ENCODE results near the gene TMCO4.

TMCO4 gene

GRCh38 chr1:19688041-19688842 is 111.5 kb downstream of the TMCO4 start:
- no peaks in the 10 kb centered on the region for H3K79me2 ChIP-seq (ENCODE audit: insufficient read depth, low read length)
- H3K27ac ChIP-seq (ENCODE audit: low read depth, low read length, poor library complexity, severe bottlenecking) = no peak overlapping the region
- no peak overlapping the region for H3K9ac ChIP-seq (ENCODE audit: low read length)
- H3K4me2 ChIP-seq (ENCODE audit: low read length) = no peak overlapping the region
- H3K27me3 ChIP-seq (ENCODE audit: insufficient read depth, low read length) = no peaks in the 10 kb centered on the region
- H3K4me1 ChIP-seq (ENCODE audit: insufficient read depth, low read length, severe bottlenecking) = no peaks in the 10 kb centered on the region
- no peak overlapping the region for H2AFZ ChIP-seq (ENCODE audit: low read length)
- TF ChIP-seq CTCF (IDR thresholded peaks at IDR 0.05; ENCODE audit: low read length) (no peak), EZH2 (IDR thresholded peaks at IDR 0.05; ENCODE audit: borderline replicate concordance, low read length) (no peak)
- H3K4me3 ChIP-seq (ENCODE audit: low read depth, low read length, poor library complexity, severe bottlenecking) = no peak overlapping the region
- H3F3A ChIP-seq (ENCODE audit: insufficient read depth, low read length) = no peaks in the 10 kb centered on the region
- H3K9me2 ChIP-seq (ENCODE audit: low read depth, low read length) = no peaks in the 10 kb centered on the region
- peaks cover 7% of the 10 kb centered on the region for H3K9me3 ChIP-seq (ENCODE audit: low read length)
- H3K36me3 ChIP-seq (ENCODE audit: insufficient read depth, low read length) = no peaks in the 10 kb centered on the region; the same call in 1 of the 2 replicates
- no peaks in the 10 kb centered on the region for H4K20me1 ChIP-seq (ENCODE audit: insufficient read depth, low read length)

GRCh38 chr1:19687414-19687813 is 112.3 kb downstream of the TMCO4 start:
- no peaks in the 10 kb centered on the region for H4K20me1 ChIP-seq (ENCODE audit: insufficient read depth, low read length)
- no peak overlapping the region for H3K9ac ChIP-seq (ENCODE audit: low read length)
- H3K9me3 ChIP-seq (ENCODE audit: low read length) = peaks cover 7% of the 10 kb centered on the region
- no peaks in the 10 kb centered on the region for H3K27me3 ChIP-seq (ENCODE audit: insufficient read depth, low read length)
- no peak overlapping the region for H3K27ac ChIP-seq (ENCODE audit: low read depth, low read length, poor library complexity, severe bottlenecking)
- H3K9me2 ChIP-seq (ENCODE audit: low read depth, low read length) = no peaks in the 10 kb centered on the region
- no peak overlapping the region for H3K4me2 ChIP-seq (ENCODE audit: low read length)
- TF ChIP-seq CTCF (IDR thresholded peaks at IDR 0.05; ENCODE audit: low read length) (no peak), EZH2 (IDR thresholded peaks at IDR 0.05; ENCODE audit: borderline replicate concordance, low read length) (no peak)
- no peaks in the 10 kb centered on the region for H3K79me2 ChIP-seq (ENCODE audit: insufficient read depth, low read length)
- H3K36me3 ChIP-seq (ENCODE audit: insufficient read depth, low read length) = no peaks in the 10 kb centered on the region; the same call in 1 of the 2 replicates
- no peak overlapping the region for H2AFZ ChIP-seq (ENCODE audit: low read length)
- no peak overlapping the region for H3K4me3 ChIP-seq (ENCODE audit: low read depth, low read length, poor library complexity, severe bottlenecking)
- no peaks in the 10 kb centered on the region for H3K4me1 ChIP-seq (ENCODE audit: insufficient read depth, low read length, severe bottlenecking)
- no peaks in the 10 kb centered on the region for H3F3A ChIP-seq (ENCODE audit: insufficient read depth, low read length)

- no peak overlapping the region for H2AFZ ChIP-seq (ENCODE audit: low read length)
- H3K4me3 ChIP-seq (ENCODE audit: low read depth, low read length, poor library complexity, severe bottlenecking) = no peak overlapping the region
- H3K9me3 ChIP-seq (ENCODE audit: low read length) = peaks cover 7% of the 10 kb centered on the region
- H3K9ac ChIP-seq (ENCODE audit: low read length) = no peak overlapping the region
- no peak for TF ChIP-seq CTCF (IDR thresholded peaks at IDR 0.05; ENCODE audit: low read length)
- no peak for TF ChIP-seq EZH2 (IDR thresholded peaks at IDR 0.05; ENCODE audit: borderline replicate concordance, low read length)
- H3K27me3 ChIP-seq (ENCODE audit: insufficient read depth, low read length) = no peaks in the 10 kb centered on the region
- H4K20me1 ChIP-seq (ENCODE audit: insufficient read depth, low read length) = no peaks in the 10 kb centered on the region
- H3K4me2 ChIP-seq (ENCODE audit: low read length) = no peak overlapping the region
- no peaks in the 10 kb centered on the region for H3K9me2 ChIP-seq (ENCODE audit: low read depth, low read length)
- no peaks in the 10 kb centered on the region; the same call in 1 of the 2 replicates for H3K36me3 ChIP-seq (ENCODE audit: insufficient read depth, low read length)
- H3F3A ChIP-seq (ENCODE audit: insufficient read depth, low read length) = no peaks in the 10 kb centered on the region
- no peak overlapping the region for H3K27ac ChIP-seq (ENCODE audit: low read depth, low read length, poor library complexity, severe bottlenecking)
- H3K79me2 ChIP-seq (ENCODE audit: insufficient read depth, low read length) = no peaks in the 10 kb centered on the region
- H3K4me1 ChIP-seq (ENCODE audit: insufficient read depth, low read length, severe bottlenecking) = no peaks in the 10 kb centered on the region
Measured at GRCh38 chr1:19685994-19686393, 113.7 kb downstream of the TMCO4 start.
